Skin of body (tissue), 2 donors: ENCODE data around the gene PLXND1. TPM values are rescaled to one million over a fixed set of nuclear protein-coding genes. Genes with fewer than 3 reads are reported as not detected.
"Not testable (repeated sequence)": the region's sequence is repeated elsewhere in the genome, so short reads cannot be mapped to it uniquely, and the experiment has no call there.

Experiments used
- DNase-seq: peaks from one replicate; lab custom pipeline; 2025; lab: John Stamatoyannopoulos, UW
- total RNA-seq: library from RNA; depleted of rRNA; stranded (reverse); fragments of >200 nt; gene quantifications from one replicate; pipeline ENCODE4 v1.2.3, GENCODE V29; 2014

The PLXND1 gene
- total RNA-seq, 1 donor from 2014 or later, result 134 TPM

DNA sequence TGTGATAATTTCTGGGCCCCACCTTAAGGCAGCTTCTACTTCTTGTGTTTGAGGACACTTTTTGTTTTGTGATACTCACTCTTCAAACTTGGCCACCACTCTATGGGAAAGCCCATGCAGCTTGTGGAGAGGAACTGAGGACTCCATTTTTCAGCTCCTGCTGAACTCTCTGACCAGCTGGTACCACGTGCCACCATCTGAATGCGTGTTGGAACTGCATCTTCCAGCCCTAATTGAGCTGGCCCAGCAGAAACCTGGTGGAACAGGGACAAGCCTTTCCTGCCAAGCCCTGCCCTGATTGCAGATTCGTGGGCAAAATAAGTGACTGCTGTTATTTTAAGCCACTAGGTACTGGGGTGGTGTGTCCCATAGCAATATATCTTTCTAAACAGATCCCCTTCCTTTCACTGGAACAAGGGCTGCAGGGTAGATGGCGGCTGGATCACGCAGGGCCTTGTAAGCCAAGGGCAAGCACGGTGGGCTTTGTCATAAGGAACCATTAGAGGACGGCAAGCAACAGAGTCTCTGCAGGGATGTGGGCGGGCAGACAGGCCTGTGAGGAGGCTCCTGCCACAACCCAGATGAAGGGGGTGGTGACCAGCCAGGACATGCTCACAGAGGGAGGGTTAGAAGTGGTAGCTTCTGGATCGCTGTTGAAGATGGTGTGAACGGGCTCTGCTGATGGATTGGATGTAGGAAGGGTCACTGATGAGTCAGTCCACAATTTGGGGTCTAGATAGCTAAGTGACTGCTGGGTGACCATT lies 54.0 kb downstream of the PLXND1 start:
- no peak for DNase-seq

DNA sequence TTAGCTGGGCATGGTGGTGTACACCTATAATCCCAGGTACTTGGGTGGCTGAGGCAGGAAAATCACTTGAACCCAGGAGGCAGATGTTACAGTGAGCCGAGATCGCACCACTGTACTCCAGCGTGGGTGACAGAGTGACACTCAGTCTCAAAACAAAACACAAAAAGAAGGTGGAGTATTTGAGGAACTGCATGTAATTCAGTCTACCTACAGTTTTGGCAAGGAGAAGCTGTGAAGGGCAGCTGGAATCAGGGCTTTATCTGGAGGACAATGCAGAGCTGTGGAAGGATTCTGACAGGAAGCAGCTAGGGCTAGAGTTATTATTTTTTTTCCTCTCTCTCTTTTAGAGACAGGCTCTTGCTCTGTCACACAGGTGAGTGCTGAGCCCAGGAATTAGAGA lies 56.7 kb downstream of the PLXND1 start:
- DNase-seq, result no peak

DNA sequence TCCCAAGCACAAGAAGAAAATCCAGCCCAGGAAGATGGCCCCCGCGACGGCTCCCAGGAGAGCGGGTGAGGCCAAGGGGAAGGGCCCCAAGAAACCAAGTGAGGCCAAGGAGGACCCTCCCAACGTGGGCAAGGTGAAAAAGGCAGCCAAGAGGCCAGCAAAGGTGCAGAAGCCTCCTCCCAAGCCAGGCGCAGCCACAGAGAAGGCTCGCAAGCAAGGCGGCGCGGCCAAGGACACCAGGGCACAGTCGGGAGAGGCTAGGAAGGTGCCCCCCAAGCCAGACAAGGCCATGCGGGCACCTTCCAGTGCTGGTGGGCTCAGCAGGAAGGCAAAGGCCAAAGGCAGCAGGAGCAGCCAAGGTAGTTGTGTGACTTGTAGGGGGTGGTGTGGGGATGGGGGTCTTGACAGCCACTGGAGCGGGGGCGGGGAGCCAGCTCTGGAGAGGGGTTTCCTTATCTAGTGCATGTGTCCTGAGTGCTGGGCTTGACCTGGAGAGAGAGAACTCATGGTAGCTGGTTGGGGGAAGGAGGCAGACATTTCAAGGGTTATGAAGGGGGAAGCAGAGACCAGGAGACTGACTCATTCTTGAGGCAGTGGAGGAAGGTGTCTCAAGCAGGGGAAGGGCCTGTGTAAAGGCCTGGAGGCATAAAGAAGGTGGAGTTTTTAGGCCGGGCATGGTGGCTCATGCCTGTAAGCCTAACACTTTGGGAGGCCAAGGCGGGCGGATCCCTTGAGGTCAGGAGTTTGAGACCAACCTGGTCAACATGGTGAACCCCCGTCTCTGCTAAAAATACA lies 57.3 kb downstream of the PLXND1 start:
- DNase-seq, result no peak

DNA sequence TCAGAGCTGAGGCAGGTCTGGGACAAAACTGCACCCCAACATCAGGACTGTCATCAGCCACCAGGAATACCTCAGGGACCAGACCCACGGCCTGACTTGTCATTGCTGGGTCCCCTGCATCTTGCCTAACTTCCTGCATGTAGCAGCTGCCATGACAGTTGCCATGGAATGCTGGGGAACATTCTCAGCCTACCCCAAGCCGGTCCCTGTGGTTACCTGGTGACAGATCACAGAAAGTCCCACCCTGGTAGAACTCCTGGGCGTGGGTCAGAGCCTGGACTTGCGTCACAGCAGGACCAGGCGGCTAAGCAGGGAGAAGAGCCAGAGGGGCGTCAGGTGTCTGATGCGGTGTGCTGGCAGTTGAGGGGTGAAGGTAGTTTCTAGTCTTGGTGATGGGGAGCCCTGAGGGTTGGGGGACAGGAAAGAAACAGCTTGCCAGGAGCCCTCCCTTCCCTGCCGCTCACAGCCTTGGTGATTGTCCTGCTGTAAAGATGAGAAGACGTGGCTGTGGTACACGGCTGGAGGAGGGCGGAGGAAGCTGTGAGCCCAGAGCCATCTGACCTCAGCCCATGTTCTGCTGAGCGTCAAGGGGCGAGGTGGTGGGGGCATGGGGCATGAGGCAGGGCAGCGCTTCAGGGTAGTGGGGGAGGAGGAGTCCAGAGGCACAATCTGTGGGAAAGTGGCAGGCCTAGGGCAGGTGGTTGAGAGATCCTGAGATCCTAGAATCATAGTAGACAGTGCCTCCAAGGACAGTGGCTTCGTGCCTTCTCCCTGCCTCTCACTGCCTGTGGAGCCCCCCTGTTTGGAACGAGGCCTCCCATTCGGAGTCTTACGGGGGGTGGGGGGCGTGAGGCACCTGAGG lies 58.1 kb downstream of the PLXND1 start:
- DNase-seq, result no peak

DNA sequence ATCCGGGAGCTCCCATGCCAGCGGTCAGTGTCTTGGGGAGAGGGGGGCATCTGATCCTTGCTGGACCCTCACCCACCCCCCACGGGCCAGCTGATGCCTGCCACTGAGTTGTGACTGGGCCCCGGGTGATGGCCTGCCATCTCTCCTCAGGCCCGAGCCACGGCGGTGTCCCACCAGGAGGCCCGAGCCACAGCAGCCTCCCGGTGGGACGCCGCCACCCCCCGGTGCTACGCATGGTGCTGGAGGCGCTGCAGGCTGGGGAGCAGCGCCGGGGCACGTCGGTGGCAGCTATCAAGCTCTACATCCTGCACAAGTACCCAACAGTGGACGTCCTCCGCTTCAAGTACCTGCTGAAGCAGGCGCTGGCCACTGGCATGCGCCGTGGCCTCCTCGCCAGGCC lies 59.2 kb downstream of the PLXND1 start:
- DNase-seq, result no peak

DNA sequence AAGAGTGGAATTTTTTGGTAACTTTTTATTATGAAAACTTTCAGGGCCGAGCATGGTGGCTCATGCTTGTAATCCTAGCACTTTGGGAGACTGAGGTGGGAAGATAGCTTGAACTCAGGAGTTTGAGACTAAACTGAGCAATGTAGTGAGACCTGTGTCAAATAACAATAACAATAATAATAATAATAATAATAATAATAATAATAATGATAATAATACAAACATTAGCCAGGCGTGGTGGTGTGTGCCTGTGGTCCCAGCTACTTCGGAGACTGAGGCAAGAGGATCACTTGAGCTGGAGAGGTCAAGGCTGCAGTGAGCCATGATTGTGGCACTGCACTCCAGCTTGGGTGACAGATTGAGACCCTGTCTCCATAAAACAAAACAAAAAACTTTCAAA lies 60.5 kb downstream of the PLXND1 start:
- not testable (repeated sequence) for DNase-seq

DNA sequence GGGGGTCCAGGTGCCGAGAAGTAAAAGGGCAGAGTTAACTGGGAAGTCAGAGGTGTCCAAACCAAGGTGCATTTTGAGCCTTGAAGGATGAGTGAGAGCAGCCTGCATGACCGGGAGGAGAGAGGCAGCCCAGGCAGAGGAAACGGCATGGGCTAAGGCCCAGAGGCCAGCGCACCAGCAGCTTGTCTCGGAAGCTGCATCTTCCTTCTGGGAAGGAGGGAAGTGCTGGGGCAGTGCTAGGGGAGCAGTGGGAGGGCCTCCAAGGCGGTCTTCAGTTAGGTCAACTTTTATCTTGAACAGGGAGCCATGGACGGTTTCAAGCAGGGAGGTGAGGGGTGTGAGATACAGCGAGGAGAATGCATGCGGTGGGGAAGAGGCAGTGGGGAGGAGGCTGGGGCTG lies 62.5 kb downstream of the PLXND1 start:
- no peak for DNase-seq

DNA sequence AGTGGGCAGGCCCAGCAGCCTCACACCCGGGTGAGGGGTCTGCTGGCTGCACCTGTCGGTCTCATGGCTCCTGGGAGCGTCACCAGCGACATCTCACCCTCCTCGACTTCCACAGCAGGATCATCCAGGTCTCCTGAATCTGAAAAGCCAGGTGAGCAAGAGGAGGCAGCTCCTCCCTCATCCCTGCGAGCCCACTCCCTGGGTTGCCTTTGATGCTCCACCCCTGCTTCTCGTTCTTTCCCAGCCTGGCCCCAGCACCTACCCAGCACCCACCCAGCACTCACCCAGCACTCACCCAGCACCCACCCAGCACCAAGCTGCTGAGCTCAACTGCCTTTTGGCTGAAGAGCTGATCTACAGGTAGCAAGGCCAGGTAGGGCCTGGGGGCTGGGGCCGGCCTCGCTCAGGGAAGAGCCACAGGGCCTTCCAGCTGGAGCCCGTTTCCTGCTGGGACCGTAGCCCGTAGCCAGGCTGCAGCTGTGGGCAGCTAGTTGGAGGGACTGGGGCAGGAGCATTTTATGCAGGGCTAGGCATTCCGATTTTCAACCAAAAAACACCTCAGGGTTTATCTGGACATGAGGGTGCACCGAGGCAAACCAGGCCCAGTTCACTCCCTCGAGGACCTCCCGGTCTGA lies 63.2 kb downstream of the PLXND1 start, which contains the start of gene H1-8:
Gene H1-8 (plus strand): TSS at position 20 of the 635 bp plus-strand sequence. CDS start 44 bp downstream, at position 64.
- no peak for DNase-seq

DNA sequence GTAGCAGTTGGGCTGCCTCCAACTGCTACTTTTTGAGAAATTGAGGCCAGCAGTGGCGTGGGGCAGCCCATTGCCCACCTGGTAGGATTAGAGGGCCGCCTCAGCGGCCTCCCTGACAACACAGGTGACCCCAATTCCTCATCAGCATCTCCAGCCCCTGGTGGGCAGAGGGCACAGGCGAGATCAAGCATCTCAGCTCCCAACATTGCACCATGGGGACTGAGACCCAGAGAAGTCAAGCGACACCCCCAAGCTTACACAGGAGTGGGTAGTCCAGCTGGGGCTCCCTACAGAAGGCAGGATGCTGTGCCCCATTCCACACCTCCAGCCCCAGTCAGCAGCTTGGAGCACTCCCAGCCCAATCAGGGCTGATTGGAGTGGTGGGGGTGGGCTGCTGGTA lies 63.7 kb downstream of the PLXND1 start:
- no peak for DNase-seq

DNA sequence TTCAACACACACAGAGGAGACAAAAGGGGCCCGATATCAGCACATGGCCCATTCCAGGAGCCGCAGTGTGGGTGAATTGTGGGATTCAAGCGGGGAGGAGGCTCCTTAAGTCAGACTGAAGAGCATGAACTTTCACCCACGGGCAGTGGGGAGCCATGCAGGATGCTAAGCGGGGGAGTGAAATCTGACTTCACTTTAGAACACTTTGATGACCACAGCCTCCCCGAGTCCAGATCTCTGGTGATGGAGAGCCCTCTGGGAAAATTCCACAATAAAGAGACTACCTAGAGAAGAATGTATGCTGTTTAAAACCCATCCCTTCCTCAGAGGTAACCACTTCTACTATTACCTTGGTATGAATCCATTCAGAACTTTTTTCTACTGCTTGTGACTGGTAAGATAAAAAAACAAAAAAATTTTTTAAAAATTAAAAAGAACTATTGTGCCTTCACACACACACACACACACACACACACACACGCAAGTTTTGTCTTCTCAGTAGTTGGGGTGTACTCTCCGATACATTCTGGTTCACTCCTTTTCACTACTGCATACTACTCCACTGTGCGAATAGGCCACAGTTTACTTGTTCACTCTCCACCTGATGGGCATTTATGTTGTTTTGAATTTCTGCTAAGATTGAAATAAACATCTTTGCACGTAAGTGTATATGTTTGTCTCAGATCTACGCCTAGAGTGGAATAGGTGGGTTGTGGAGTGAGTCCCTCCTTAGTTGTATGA lies 65.5 kb downstream of the PLXND1 start:
- no peak for DNase-seq

DNA sequence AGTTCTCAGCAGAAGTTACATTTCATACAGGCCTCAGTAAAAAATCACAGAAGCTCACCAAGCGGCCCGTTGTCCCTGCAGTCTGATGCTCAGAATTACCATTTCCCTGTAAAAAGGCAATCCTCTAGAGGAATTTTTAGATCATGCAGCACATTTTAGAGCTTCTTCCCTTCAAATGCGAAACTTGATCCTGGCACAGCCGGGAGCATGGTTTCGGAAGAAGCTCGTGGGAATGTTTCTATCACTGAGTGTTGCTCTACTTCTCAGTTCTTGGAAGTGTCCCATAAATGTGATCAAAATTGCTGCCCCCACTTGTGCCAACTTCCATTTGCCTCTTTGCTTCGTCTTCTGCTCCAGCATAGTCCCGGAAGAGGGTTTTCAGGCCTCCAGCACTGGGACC lies 67.3 kb downstream of the PLXND1 start:
- no peak for DNase-seq

DNA sequence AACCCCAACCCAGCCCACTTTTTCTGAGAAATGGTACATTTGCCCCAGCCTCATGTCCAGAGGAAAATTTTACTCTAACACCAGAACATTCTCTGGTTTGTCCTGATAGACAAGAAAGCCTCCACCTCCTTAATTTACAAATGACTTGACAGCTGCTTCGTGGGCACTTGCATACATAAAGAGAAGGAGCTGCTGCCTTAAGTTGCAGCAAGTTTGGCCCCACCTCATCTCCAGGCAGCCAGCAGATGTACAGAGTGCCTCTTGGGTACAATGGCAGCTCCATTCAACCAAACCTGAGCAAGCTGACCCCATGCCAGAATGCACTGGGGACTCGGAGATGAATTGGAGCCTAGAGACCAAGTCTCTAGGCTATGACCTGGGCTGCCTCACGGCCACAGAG lies 69.7 kb downstream of the PLXND1 start:
- no peak for DNase-seq

DNA sequence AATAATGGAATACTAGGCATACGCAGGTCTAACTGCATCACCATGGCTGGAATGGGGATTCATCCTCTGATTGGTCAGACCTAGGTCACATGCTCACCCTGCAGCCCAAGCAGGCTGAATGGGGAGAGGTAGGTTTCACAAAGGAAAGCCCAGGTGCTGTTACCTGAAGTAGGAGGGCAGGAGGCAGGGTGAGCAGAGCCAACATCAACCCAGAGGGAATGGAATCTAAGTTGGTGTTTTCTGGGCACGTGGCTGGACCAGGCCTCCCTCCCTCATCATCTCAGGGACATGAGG lies 70.2 kb downstream of the PLXND1 start:
- DNase-seq, result no peak

DNA sequence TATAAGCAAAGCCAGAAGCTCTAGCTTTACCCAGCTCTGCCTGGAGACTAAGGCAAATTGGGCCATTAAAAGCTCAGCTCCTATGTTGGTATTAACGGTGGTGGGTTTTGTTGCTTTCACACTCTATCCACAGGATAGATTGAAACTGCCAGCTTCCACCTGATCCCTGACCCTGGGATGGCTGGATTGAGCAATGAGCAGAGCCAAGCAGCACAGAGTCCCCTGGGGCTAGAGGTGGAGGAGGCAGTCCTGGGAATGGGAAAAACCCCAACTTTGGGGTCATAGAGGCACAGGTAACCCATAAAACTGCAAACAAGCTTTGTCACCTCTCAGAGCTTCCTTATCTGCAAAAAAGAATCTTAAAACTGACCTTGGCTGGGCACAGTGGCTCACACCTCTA lies 71.4 kb downstream of the PLXND1 start:
- no peak for DNase-seq

DNA sequence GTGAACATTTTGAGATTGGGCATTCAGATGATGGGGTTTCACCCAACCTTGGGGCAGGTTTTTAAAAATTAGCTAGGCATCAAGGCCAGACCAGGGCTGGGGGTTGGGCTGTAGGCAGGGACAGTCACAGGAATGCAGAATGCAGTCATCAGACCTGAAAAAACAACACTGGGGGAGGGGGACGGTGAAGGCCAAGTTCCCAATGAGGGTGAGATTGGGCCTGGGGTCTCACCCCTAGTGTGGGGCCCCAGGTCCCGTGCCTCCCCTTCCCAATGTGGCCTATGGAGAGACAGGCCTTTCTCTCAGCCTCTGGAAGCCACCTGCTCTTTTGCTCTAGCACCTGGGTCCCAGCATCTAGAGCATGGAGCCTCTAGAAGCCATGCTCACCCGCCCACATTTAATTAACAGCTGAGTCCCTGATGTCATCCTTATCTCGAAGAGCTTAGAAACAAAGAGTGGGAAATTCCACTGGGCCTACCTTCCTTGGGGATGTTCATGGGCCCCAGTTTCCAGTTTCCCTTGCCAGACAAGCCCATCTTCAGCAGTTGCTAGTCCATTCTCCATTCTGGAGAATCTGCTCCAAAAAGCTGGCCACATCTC lies 71.9 kb downstream of the PLXND1 start:
- no peak for DNase-seq

DNA sequence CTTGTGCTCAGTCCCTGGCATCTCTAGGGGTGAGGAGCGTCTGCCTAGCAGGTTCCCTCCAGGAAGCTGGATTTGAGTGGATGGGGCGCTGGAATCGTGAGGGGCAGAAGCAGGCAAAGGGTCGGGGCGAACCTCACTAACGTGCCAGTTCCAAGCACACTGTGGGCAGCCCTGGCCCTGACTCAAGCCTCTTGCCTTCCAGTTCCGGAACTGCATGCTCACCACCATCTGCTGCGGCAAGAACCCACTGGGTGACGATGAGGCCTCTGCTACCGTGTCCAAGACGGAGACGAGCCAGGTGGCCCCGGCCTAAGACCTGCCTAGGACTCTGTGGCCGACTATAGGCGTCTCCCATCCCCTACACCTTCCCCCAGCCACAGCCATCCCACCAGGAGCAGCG lies 73.1 kb downstream of the PLXND1 start:
- DNase-seq, result no peak

DNA sequence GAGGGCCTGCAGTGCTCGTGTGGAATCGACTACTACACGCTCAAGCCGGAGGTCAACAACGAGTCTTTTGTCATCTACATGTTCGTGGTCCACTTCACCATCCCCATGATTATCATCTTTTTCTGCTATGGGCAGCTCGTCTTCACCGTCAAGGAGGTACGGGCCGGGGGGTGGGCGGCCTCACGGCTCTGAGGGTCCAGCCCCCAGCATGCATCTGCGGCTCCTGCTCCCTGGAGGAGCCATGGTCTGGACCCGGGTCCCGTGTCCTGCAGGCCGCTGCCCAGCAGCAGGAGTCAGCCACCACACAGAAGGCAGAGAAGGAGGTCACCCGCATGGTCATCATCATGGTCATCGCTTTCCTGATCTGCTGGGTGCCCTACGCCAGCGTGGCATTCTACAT lies 74.2 kb downstream of the PLXND1 start:
- DNase-seq, result no peak

DNA sequence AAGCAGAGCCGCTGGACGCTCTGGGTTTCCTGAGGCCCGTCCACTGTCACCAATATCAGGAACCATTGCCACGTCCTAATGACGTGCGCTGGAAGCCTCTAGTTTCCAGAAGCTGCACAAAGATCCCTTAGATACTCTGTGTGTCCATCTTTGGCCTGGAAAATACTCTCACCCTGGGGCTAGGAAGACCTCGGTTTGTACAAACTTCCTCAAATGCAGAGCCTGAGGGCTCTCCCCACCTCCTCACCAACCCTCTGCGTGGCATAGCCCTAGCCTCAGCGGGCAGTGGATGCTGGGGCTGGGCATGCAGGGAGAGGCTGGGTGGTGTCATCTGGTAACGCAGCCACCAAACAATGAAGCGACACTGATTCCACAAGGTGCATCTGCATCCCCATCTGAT lies 74.8 kb downstream of the PLXND1 start:
- DNase-seq, result no peak

DNA sequence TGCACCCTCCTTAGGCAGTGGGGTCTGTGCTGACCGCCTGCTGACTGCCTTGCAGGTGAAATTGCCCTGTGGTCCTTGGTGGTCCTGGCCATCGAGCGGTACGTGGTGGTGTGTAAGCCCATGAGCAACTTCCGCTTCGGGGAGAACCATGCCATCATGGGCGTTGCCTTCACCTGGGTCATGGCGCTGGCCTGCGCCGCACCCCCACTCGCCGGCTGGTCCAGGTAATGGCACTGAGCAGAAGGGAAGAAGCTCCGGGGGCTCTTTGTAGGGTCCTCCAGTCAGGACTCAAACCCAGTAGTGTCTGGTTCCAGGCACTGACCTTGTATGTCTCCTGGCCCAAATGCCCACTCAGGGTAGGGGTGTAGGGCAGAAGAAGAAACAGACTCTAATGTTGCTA lies 75.7 kb downstream of the PLXND1 start:
- no peak for DNase-seq

DNA sequence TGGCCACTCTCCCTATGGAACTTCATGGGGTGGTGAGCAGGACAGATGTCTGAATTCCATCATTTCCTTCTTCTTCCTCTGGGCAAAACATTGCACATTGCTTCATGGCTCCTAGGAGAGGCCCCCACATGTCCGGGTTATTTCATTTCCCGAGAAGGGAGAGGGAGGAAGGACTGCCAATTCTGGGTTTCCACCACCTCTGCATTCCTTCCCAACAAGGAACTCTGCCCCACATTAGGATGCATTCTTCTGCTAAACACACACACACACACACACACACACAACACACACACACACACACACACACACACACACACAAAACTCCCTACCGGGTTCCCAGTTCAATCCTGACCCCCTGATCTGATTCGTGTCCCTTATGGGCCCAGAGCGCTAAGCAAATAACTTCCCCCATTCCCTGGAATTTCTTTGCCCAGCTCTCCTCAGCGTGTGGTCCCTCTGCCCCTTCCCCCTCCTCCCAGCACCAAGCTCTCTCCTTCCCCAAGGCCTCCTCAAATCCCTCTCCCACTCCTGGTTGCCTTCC lies 76.2 kb downstream of the PLXND1 start:
- no peak for DNase-seq
